ENCODE measurements around the gene CCT8. TPM values are rescaled to one million over a fixed set of nuclear protein-coding genes. Genes with fewer than 3 reads are reported as not detected.

CCT8 gene
- polyA plus RNA-seq, 1 donor from 2014 or later, result 249 TPM

- Histone ChIP-seq H3K27me3 (ENCODE audit: insufficient read depth, low read depth, low read length) (no peaks in the 10 kb centered on the region), H3K36me3 (ENCODE audit: insufficient read depth, low read length) (no peaks in the 10 kb centered on the region), H3K79me2 (replicated peaks; ENCODE audit: insufficient read depth, low read length) (no peaks in the 10 kb centered on the region), H3K9me3 (ENCODE audit: low read length) (no peaks in the 10 kb centered on the region), H3K4me3 (ENCODE audit: low read length) (no peak overlapping the region), H2AFZ (ENCODE audit: low read depth, low read length) (no peak overlapping the region), H3K27ac (ENCODE audit: low read length) (no peak overlapping the region), H3K9ac (ENCODE audit: low read length) (no peak overlapping the region), H3K9me2 (ENCODE audit: insufficient read depth, low read length) (no peaks in the 10 kb centered on the region), H3K4me2 (ENCODE audit: low read length) (no peak overlapping the region), H4K20me1 (ENCODE audit: insufficient read depth) (no peaks in the 10 kb centered on the region), H3F3A (ENCODE audit: insufficient read depth, low read length, poor library complexity, severe bottlenecking) (no peaks in the 10 kb centered on the region)
- no peak for TF ChIP-seq EZH2 (IDR thresholded peaks at IDR 0.05; ENCODE audit: borderline replicate concordance, insufficient read depth, low read length, poor library complexity, severe bottlenecking)
- no peak for TF ChIP-seq RAD21 (conservative IDR thresholded peaks at IDR 0.05)
- no peak for TF ChIP-seq TAF1 (IDR thresholded peaks at IDR 0.05; ENCODE audit: low read depth)
- TF ChIP-seq, protein P1, sequence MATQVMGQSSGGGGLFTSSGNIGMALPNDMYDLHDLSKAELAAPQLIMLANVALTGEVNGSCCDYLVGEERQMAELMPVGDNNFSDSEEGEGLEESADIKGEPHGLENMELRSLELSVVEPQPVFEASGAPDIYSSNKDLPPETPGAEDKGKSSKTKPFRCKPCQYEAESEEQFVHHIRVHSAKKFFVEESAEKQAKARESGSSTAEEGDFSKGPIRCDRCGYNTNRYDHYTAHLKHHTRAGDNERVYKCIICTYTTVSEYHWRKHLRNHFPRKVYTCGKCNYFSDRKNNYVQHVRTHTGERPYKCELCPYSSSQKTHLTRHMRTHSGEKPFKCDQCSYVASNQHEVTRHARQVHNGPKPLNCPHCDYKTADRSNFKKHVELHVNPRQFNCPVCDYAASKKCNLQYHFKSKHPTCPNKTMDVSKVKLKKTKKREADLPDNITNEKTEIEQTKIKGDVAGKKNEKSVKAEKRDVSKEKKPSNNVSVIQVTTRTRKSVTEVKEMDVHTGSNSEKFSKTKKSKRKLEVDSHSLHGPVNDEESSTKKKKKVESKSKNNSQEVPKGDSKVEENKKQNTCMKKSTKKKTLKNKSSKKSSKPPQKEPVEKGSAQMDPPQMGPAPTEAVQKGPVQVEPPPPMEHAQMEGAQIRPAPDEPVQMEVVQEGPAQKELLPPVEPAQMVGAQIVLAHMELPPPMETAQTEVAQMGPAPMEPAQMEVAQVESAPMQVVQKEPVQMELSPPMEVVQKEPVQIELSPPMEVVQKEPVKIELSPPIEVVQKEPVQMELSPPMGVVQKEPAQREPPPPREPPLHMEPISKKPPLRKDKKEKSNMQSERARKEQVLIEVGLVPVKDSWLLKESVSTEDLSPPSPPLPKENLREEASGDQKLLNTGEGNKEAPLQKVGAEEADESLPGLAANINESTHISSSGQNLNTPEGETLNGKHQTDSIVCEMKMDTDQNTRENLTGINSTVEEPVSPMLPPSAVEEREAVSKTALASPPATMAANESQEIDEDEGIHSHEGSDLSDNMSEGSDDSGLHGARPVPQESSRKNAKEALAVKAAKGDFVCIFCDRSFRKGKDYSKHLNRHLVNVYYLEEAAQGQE (IDR thresholded peaks at IDR 0.05; ENCODE audit: borderline replicate concordance), result no peak
- no peak for TF ChIP-seq SMC3 (conservative IDR thresholded peaks at IDR 0.05; ENCODE audit: poor library complexity)
- TF ChIP-seq CTCF (IDR thresholded peaks at IDR 0.05; ENCODE audit: poor library complexity, severe bottlenecking), result no peak
- TF ChIP-seq EP300 (conservative IDR thresholded peaks at IDR 0.05; ENCODE audit: poor library complexity, severe bottlenecking), result no peak
- TF ChIP-seq MXI1 (conservative IDR thresholded peaks at IDR 0.05; ENCODE audit: poor library complexity, severe bottlenecking), result no peak
- TF ChIP-seq POLR2AphosphoS5 (IDR thresholded peaks at IDR 0.05), result no peak
Observed at GRCh38 chr21:29092102-29092959, 18.9 kb upstream of the CCT8 start.

GRCh38 chr21:29091033-29091432 is 17.6 kb upstream of the CCT8 start:
- no peak overlapping the region for H3K4me3 ChIP-seq (ENCODE audit: low read length)
- no peaks in the 10 kb centered on the region for H4K20me1 ChIP-seq (ENCODE audit: insufficient read depth)
- no peaks in the 10 kb centered on the region for H3K36me3 ChIP-seq (ENCODE audit: insufficient read depth, low read length)
- H3K27ac ChIP-seq (ENCODE audit: low read length), result no peak overlapping the region
- H3K4me2 ChIP-seq (ENCODE audit: low read length), result no peak overlapping the region
- H3K9me3 ChIP-seq (ENCODE audit: low read length), result no peaks in the 10 kb centered on the region
- H3F3A ChIP-seq (ENCODE audit: insufficient read depth, low read length, poor library complexity, severe bottlenecking), result no peaks in the 10 kb centered on the region
- no peak overlapping the region for H2AFZ ChIP-seq (ENCODE audit: low read depth, low read length)
- H3K27me3 ChIP-seq (ENCODE audit: insufficient read depth, low read depth, low read length), result no peaks in the 10 kb centered on the region
- TF ChIP-seq POLR2AphosphoS5 (IDR thresholded peaks at IDR 0.05) (no peak), SMC3 (conservative IDR thresholded peaks at IDR 0.05; ENCODE audit: poor library complexity) (no peak), TAF1 (IDR thresholded peaks at IDR 0.05; ENCODE audit: low read depth) (no peak), EP300 (conservative IDR thresholded peaks at IDR 0.05; ENCODE audit: poor library complexity, severe bottlenecking) (no peak), RAD21 (conservative IDR thresholded peaks at IDR 0.05) (no peak), MXI1 (conservative IDR thresholded peaks at IDR 0.05; ENCODE audit: poor library complexity, severe bottlenecking) (no peak), EZH2 (IDR thresholded peaks at IDR 0.05; ENCODE audit: borderline replicate concordance, insufficient read depth, low read length, poor library complexity, severe bottlenecking) (no peak), CTCF (IDR thresholded peaks at IDR 0.05; ENCODE audit: poor library complexity, severe bottlenecking) (no peak)
- TF ChIP-seq, protein P1 (IDR thresholded peaks at IDR 0.05; ENCODE audit: borderline replicate concordance), result no peak
- no peaks in the 10 kb centered on the region for H3K79me2 ChIP-seq (replicated peaks; ENCODE audit: insufficient read depth, low read length)
- H3K9me2 ChIP-seq (ENCODE audit: insufficient read depth, low read length), result no peaks in the 10 kb centered on the region
- no peak overlapping the region for H3K9ac ChIP-seq (ENCODE audit: low read length)

All from neural cell (in vitro differentiated cells).